Sciatic nerve (tissue), 2 donors: Measurements from ENCODE around the gene SELL. TPM values are rescaled to one million over a fixed set of nuclear protein-coding genes. Genes with fewer than 3 reads are reported as not detected.
"Not testable (repeated sequence)": the region's sequence is repeated elsewhere in the genome, so short reads cannot be mapped to it uniquely, and the experiment has no call there.

ENCODE experiments used
- ATAC-seq: fragments of 200-7000 bp; cut with Tn5 transposase; one replicate; pipeline ENCODE4 v1.9.1; 2020; ENCODE audit warnings: mild to moderate bottlenecking, moderate library complexity
- DNase-seq: peaks from one replicate; pipeline ENCODE4 v3.0.0-alpha.2; 2020; ENCODE audit warnings: low spot score
- intact Hi-C: fragments of 100-400 bp; cut with DNase I; formaldehyde crosslinking; loops from one replicate; pipeline ENCODE4 v1.14.2; 2022
- total RNA-seq: library from RNA; stranded (reverse); fragmentation: NEBNext Ultra II Directional; extraction: Animal tissue kit (Norgen Biotek cat#: 25700); gene quantifications from one replicate; pipeline ENCODE4 v1.2.1, GENCODE V29; 2021
- donor health status: DM: no; HTN: no; CAD: no.
- donor health status: DM: no; HTN: no; CAD: no.

Gene SELL
- total RNA-seq, 1 donor from 2014 or later, result 13.5 TPM

GRCh38 chr1:169679692-169680091 is 31.7 kb downstream of the SELL start:
- ATAC-seq, result no peak
- intact Hi-C loops, result no loop called here
- no peak for DNase-seq

GRCh38 chr1:169676001-169676400 is 35.4 kb downstream of the SELL start:
- no peak for ATAC-seq
- intact Hi-C loops, result no loop called here
- no peak for DNase-seq

GRCh38 chr1:169670836-169671235 is 40.6 kb downstream of the SELL start:
- no peak for DNase-seq
- ATAC-seq, result no peak
- intact Hi-C loops, result no loop called here

GRCh38 chr1:169670244-169670643 is 41.2 kb downstream of the SELL start:
- DNase-seq, ATAC-seq, intact Hi-C loops: not testable (repeated sequence)

DNA sequence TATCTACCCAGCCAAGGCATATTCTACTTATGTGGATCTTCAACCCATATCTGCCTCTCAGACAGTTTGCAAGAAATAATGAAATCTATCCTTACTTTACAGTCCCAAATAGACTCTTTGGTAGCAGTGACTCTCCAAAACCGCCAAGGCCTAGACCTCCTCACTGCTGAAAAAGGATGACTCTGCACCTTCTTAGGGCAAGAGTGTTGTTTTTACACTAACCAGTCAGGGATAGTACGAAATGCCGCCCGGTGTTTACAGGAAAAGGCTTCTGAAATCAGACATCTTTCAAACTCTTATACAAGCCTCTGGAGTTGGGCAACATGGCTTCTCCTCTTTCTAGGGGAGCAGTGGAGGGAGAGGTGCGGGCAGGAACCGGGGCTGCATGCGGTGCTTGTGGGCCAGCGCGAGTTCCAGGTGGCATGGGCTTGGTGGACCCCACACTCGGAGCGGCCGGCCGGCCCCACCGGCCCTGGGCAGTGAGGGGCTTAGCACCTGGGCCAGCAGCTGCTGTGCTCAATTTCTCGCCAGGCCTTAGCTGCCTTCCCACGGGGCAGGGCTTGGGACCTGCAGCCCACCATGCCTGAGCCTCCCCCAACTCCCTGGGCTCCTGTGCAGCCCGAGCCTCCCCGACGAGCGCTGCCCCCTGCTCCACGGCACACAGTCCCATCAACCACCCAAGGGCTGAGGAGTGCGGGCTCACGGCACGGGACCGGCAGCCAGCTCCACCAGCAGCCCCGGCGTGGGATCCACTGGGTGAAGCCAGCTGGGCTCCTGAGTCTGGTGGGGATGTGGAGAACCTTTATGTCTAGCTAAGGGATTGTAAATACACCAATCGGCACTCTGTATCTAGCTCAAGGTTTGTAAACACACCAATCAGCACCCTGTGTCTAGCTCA is 43.5 kb downstream of the SELL start:
- ATAC-seq, intact Hi-C loops, DNase-seq: not testable (repeated sequence)

GRCh38 chr1:169667227-169667639 is 44.2 kb downstream of the SELL start:
- ATAC-seq, result not testable (repeated sequence)

GRCh38 chr1:169662680-169663079 is 48.7 kb downstream of the SELL start:
- ATAC-seq, intact Hi-C loops, DNase-seq: not testable (repeated sequence)

More at GRCh38 chr1:169667227-169667639, 44.2 kb downstream of the SELL start:
- DNase-seq, intact Hi-C loops: not testable (repeated sequence)

GRCh38 chr1:169661066-169661465 is 50.4 kb downstream of the SELL start:
- DNase-seq, ATAC-seq, intact Hi-C loops: not testable (repeated sequence)

- ATAC-seq, DNase-seq, intact Hi-C loops: not testable (repeated sequence)
These were observed 52.6 kb downstream of the SELL start for GRCh38 chr1:169658777-169659176.

- ATAC-seq (no peak), DNase-seq (no peak)
- intact Hi-C loops, result no loop called here
These were observed 57.5 kb downstream of the SELL start for GRCh38 chr1:169653873-169654272.

- ATAC-seq (no peak), DNase-seq (no peak)
- intact Hi-C loops, result no loop called here
These were observed 60.4 kb downstream of the SELL start for GRCh38 chr1:169651035-169651434.

DNA sequence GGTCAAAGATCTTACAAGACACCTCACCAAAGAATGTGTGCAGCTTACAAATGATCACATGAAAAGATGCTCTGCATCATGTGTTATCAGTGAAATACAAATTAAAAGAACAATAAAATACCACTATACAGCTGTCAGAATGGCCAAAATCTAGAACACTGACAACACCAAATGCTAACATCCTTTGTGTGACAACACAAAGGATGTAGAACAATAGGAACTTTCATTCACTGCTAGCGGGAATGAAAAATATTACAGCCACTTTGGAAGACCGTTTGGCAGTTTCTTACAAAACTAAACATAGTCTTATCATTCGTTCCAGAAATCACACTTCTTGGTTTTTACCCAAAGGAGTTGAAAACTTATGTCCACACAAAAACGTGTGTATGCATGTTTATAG is 60.9 kb downstream of the SELL start:
- intact Hi-C loops, result no loop called here
- DNase-seq (no peak), ATAC-seq (no peak)

- intact Hi-C loops, result no loop called here
- no peak for ATAC-seq
- no peak for DNase-seq
These were observed 62.7 kb downstream of the SELL start for GRCh38 chr1:169648709-169649108.

GRCh38 chr1:169648187-169648586 is 63.2 kb downstream of the SELL start:
- DNase-seq, result no peak
- intact Hi-C loops, result no loop called here

GRCh38 chr1:169647512-169647911 is 63.9 kb downstream of the SELL start:
- intact Hi-C loops, result no loop called here
- ATAC-seq, result no peak

More at GRCh38 chr1:169648187-169648586, 63.2 kb downstream of the SELL start:
- no peak for ATAC-seq

DNA sequence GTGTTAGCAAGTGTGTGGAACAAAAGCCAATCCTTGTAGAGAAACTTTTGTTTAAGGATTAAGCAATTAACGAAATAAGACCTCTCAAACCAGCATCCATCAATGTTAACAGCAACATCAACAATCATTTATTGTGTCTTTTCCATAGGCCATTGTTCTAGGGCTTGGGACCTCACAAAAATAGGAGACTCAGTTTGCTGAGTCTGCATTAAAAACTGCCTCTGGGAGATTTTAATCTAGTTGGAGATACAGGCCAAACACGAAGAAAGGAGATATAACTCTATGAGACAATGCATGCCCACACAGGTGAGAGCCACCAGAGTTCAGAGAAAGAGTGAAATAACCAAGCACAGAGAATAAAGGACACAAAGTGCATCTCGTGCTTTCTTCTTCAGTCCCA is 67.1 kb downstream of the SELL start:
- DNase-seq, result no peak
- ATAC-seq, result no peak
- intact Hi-C loops, result no loop called here

More at GRCh38 chr1:169647512-169647911, 63.9 kb downstream of the SELL start:
- no peak for DNase-seq

Other genes with a start within 250 kb of the SELL start
- gene SLC19A2, start 225.7 kb downstream of the SELL start, total RNA-seq, result 7.0 TPM
- 1.8 TPM for gene F5, start 125.1 kb downstream of the SELL start, total RNA-seq
- 21.0 TPM for gene SELP, start 81.5 kb downstream of the SELL start, total RNA-seq
- gene SELE, start 22.5 kb upstream of the SELL start, total RNA-seq, result 20.1 TPM
- 9.5 TPM for gene METTL18, start 83.3 kb upstream of the SELL start, total RNA-seq
- 12.1 TPM for gene SCYL3, start 182.3 kb upstream of the SELL start, total RNA-seq